HepG2 (cell line): Measurements from ENCODE around the gene RNH1. TPM values are rescaled to one million over a fixed set of nuclear protein-coding genes. Genes with fewer than 3 reads are reported as not detected.

Experiments used
- ARHGAP35 ChIP-seq: sonication (generic); formaldehyde crosslinking; IDR thresholded peaks from 2 replicates; pipeline ENCODE4 v1.9.0; 2022; ENCODE audit warnings: mild to moderate bottlenecking, inconsistent platforms, moderate library complexity, missing genetic modification reagents, borderline replicate concordance
- CREB3 ChIP-seq: sonication (generic); formaldehyde crosslinking; IDR thresholded peaks from 2 replicates; pipeline ENCODE4 v1.5.0; 2020; ENCODE audit warnings: missing genetic modification reagents
- CSRNP1 ChIP-seq: sonication (generic); formaldehyde crosslinking; IDR thresholded peaks from 2 replicates; pipeline ENCODE4 v1.8.1; 2023; ENCODE audit warnings: mild to moderate bottlenecking, missing genetic modification reagents
- DR1 ChIP-seq: sonication (generic); formaldehyde crosslinking; IDR thresholded peaks from 2 replicates; pipeline ENCODE4 v1.8.0; 2021; ENCODE audit warnings: mild to moderate bottlenecking, missing genetic modification reagents, inconsistent platforms
- IKZF1 ChIP-seq: fragments of 450-650 bp; IDR thresholded peaks from 2 replicates; pipeline ENCODE4 v1.7.1; 2016
- IRF2 ChIP-seq: IDR thresholded peaks from 2 replicates; pipeline ENCODE4 v1.6.1; 2018; ENCODE audit warnings: missing genetic modification reagents, missing compliant biosample characterization
- MAFK ChIP-seq, 2 experiments: IDR thresholded peaks in 1 of 2; conservative IDR thresholded peaks in 1 of 2; 2 replicates each; pipeline ENCODE4 v1.6.1; 2011; ENCODE audit warnings: improper control_type of control experiment in 2 of 2, low read length in 2 of 2
- MAZ ChIP-seq, 2 experiments: sonication (generic) in 1 of 2; formaldehyde crosslinking in 1 of 2; IDR thresholded peaks; 2 replicates each; pipeline versions ENCODE4 v1.5.0 to v1.6.1; 2012 to 2020; ENCODE audit warnings: low read depth in 2 of 2, mild to moderate bottlenecking in 2 of 2, borderline replicate concordance in 1 of 2, improper control_type of control experiment in 1 of 2, low read length in 1 of 2, missing genetic modification reagents in 1 of 2, moderate library complexity in 1 of 2
- PHF21A ChIP-seq: sonication (generic); formaldehyde crosslinking; IDR thresholded peaks from 2 replicates; pipeline ENCODE4 v1.5.0; 2020; ENCODE audit warnings: mild to moderate bottlenecking, missing genetic modification reagents
- RNF2 ChIP-seq: fragments of 450-650 bp; conservative IDR thresholded peaks from 2 replicates; pipeline ENCODE4 v1.6.1; 2016; ENCODE audit warnings: low read depth
- SMAD3 ChIP-seq: sonication (generic); formaldehyde crosslinking; IDR thresholded peaks from 2 replicates; pipeline ENCODE4 v1.4.0; 2020; ENCODE audit warnings: missing genetic modification reagents
- SPEN ChIP-seq: sonication (generic); formaldehyde crosslinking; IDR thresholded peaks from 2 replicates; pipeline ENCODE4 v1.5.1; 2020; ENCODE audit warnings: low read depth, mild to moderate bottlenecking, missing genetic modification reagents
- ZFP90 ChIP-seq: sonication (generic); formaldehyde crosslinking; IDR thresholded peaks from 2 replicates; pipeline ENCODE4 v1.8.0; 2022; ENCODE audit warnings: missing genetic modification reagents, mild to moderate bottlenecking, inconsistent platforms, borderline replicate concordance
- ZNF546 ChIP-seq: sonication (generic); formaldehyde crosslinking; conservative IDR thresholded peaks from 2 replicates; pipeline ENCODE4 v1.8.1; 2023; ENCODE audit warnings: mild to moderate bottlenecking, missing genetic modification reagents
- ZNF570 ChIP-seq: sonication (generic); formaldehyde crosslinking; IDR thresholded peaks from 2 replicates; pipeline ENCODE4 v1.4.0; 2020; ENCODE audit warnings: mild to moderate bottlenecking, missing genetic modification reagents, borderline replicate concordance
- polyA plus RNA-seq, 8 experiments: library from polyadenylated mRNA; depleted of rRNA in 3 of 8; stranded (reverse) in 7 of 8; unstranded in 1 of 8; fragments of >200 nt; fragmentation: Illumina TruSeq in 4 of 8; extraction: Trizol in 4 of 8; gene quantifications; 2 replicates each; pipeline versions ENCODE4 v1.2.1 to v1.2.3, GENCODE V29; 2011 to 2016; ENCODE audit warnings: low read depth in 4 of 8, missing spikeins in 1 of 8, mixed read lengths in 1 of 8; ENCODE audit not compliant: insufficient read depth in 1 of 8
- total RNA-seq, 5 experiments: library from RNA; depleted of rRNA; stranded (reverse); fragments of >200 nt; fragmentation: Illumina TruSeq; extraction: Trizol; gene quantifications; 2 replicates each; pipeline ENCODE4 v1.2.3, GENCODE V29; 2016; ENCODE audit warnings: low read depth in 1 of 5
- TF ChIP-seq, protein P1 (sequence below): IDR thresholded peaks from 2 replicates; pipeline ENCODE4 v1.6.1; 2018; ENCODE audit warnings: missing genetic modification reagents
- TF ChIP-seq, protein P2 (sequence below): sonication (generic); formaldehyde crosslinking; IDR thresholded peaks from 2 replicates; pipeline ENCODE4 v1.5.0; 2020; ENCODE audit warnings: mild to moderate bottlenecking, missing genetic modification reagents

Gene RNH1
- total and polyA plus RNA-seq, 2 of the 13 experiments (the other 11 are each of a cell fraction or from before 2014, with no cell fraction given): 36.0 to 74.1 TPM

DNA sequence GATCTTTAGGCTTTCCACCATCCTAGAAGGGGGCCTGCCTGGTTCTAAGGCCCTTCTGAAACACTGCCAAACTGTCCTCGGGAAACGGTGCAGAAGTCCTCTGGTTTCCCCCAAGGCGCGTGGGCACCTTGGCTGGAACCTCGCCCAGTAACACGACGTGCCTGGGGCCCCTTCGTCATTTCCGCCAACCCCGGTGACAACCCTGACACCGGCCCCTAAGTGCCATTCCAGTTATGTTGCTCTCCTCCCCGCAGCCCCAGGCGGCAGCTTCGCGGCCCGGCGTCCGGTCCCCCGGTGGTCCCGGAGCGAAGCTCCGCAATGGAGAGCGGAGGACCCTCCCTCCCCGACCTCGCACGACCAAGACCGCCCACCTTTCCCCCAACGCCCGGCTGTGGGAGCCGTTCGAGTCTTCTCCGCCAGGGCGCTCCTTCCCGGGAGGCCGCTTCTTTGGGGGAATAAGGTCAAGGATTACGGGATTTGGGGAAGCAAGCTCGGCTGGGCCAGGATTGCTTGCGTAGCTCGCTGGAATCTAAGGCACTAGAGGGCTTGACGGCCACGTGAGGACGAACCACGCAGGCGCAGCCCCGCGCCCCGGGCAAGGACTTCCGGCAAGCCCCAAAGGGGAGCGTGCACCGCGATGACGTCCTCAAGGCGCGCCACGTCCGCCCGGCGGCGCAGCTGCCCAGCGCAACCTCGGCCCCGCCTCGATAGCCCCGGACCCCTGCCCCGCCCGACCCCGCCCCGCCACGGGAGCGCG, 626 bp downstream of the RNH1 start (continued):
- TF ChIP-seq CREB3 (CRISPR knock-in tag) (peak; percentile 76; the same call in 1 of the 2 replicates), CSRNP1 (CRISPR knock-in tag) (peak; percentile 38; the same call in 1 of the 2 replicates), ARHGAP35 (peak; percentile 75), MAFK (conservative IDR thresholded peaks at IDR 0.05 in 1 of 2, IDR thresholded peaks at IDR 0.05 in 1 of 2; ENCODE audit: low read length in 2 of 2) (no peak), RNF2 (peak; percentile 58), ZNF570 (no peak), IRF2 (0 out of 2 replicates have a peak, but pooled peaks have one; percentile 32), ZNF546 (CRISPR knock-in tag) (no peak; the same call in 1 of the 2 replicates), SMAD3 (CRISPR knock-in tag) (peak; percentile 13; the same call in 1 of the 2 replicates), IKZF1 (no peak), SPEN (CRISPR knock-in tag) (peak; percentile 92), DR1 (peak; percentile 83), ZFP90 (CRISPR knock-in tag) (0 out of 2 replicates have a peak, but pooled peaks have one; percentile 22), PHF21A (no peak; the same call in 1 of the 2 replicates), MAZ (IDR thresholded peaks at IDR 0.05; ENCODE audit: borderline replicate concordance, low read depth, low read length) (peak; percentile 41), MAZ (CRISPR knock-in tag; IDR thresholded peaks at IDR 0.05; ENCODE audit: low read depth) (peak; percentile 90)
- TF ChIP-seq, protein P1, sequence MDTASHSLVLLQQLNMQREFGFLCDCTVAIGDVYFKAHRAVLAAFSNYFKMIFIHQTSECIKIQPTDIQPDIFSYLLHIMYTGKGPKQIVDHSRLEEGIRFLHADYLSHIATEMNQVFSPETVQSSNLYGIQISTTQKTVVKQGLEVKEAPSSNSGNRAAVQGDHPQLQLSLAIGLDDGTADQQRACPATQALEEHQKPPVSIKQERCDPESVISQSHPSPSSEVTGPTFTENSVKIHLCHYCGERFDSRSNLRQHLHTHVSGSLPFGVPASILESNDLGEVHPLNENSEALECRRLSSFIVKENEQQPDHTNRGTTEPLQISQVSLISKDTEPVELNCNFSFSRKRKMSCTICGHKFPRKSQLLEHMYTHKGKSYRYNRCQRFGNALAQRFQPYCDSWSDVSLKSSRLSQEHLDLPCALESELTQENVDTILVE (CRISPR knock-in tag): peak; percentile 71; the same call in 1 of the 2 replicates
- TF ChIP-seq, protein P2, sequence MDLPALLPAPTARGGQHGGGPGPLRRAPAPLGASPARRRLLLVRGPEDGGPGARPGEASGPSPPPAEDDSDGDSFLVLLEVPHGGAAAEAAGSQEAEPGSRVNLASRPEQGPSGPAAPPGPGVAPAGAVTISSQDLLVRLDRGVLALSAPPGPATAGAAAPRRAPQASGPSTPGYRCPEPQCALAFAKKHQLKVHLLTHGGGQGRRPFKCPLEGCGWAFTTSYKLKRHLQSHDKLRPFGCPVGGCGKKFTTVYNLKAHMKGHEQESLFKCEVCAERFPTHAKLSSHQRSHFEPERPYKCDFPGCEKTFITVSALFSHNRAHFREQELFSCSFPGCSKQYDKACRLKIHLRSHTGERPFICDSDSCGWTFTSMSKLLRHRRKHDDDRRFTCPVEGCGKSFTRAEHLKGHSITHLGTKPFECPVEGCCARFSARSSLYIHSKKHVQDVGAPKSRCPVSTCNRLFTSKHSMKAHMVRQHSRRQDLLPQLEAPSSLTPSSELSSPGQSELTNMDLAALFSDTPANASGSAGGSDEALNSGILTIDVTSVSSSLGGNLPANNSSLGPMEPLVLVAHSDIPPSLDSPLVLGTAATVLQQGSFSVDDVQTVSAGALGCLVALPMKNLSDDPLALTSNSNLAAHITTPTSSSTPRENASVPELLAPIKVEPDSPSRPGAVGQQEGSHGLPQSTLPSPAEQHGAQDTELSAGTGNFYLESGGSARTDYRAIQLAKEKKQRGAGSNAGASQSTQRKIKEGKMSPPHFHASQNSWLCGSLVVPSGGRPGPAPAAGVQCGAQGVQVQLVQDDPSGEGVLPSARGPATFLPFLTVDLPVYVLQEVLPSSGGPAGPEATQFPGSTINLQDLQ (CRISPR knock-in tag): no peak; the same call in 1 of the 2 replicates
